SK-N-DZ (cell line): ENCODE measurements around the gene OR11A1.

ENCODE experiments used
- DNase-seq: peaks from one replicate; pipeline ENCODE4 v3.0.0-alpha.2; 2015; ENCODE audit warnings: low spot score

The OR11A1 gene

DNA sequence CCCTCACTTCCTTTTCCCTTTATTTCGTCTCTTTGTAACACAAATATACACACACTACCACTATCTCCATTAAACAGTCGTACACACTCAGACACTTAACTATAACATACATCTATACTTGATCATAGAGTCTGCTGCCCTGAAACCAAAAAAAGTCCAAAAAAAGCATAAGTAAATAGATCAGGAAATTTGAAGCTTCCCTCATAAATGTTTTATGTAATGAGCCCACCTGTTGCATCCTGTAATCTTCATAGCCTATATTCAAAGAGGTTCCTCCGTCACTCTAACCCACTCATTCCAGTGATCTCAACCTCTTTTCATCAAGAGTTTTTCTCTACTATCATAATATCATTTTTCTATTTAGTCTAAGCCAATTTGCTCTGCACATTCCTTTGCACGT lies 68.3 kb downstream of the OR11A1 start:
- no peak for DNase-seq

- no peak for DNase-seq
Observed at GRCh38 chr6:29376003-29376402, 80.9 kb downstream of the OR11A1 start.
